Measurements from ENCODE around the gene IL31RA.

Gene IL31RA

DNA sequence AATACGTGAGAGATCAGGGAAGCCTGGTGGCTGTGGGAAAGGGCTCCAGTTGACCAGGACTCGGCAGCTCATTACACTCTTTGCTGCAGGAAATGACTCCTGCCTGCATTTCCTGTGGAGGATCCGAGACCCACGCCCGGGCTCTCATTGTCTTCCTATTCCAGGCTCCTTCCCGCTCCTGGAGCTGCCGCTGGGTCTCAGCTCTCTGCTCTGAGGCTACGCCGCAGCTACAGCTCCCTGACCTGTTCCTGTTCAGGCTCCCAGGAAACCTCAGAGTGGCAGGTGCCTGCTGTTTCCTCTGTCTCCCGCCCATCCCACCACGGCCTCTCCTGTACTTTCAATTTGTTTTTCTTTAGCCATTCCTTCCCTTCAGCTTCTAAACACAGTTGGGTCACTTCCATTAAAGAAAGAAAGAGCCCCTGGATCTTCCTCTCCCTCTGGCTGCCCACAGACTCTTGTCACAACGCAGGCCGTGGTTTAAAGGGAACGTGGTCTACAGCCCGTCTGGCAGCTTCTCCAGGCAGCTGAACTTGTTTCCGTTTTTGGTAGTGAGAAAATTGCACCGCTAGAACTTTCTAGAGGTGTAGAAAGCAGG, 72.1 kb downstream of the IL31RA start:
- Histone ChIP-seq H3K4me3 (ENCODE audit: control insufficient read depth in 1 of 7, extremely low read depth in 1 of 7, insufficient read depth in 4 of 7, low read depth in 2 of 7, low read length in 6 of 7) (peak overlapping the region; percentile 8 to 79 (median 60)), H3K4me1 (ENCODE audit: control extremely low read depth in 1 of 4, control insufficient read depth in 4 of 4, insufficient read depth in 4 of 4, low read length in 3 of 4) (peaks cover 0 to 30% (median 14%) of the 10 kb centered on the region in 4 experiments), H3K27ac (ENCODE audit: insufficient read depth in 1 of 2, low read depth in 1 of 2, low read length in 2 of 2, poor library complexity in 1 of 2, severe bottlenecking in 2 of 2) (no peak overlapping the region), H3K36me3 (ENCODE audit: control insufficient read depth in 4 of 4, insufficient read depth in 4 of 4, low read length in 3 of 4) (no peaks in the 10 kb centered on the region), H3K9me3 (ENCODE audit: control extremely low read depth in 1 of 5, control insufficient read depth in 4 of 5, insufficient read depth in 2 of 5, low read depth in 1 of 5, low read length in 4 of 5) (no peaks in the 10 kb centered on the region), H3K27me3 (replicated peaks in 2 of 5; ENCODE audit: control insufficient read depth in 4 of 5, insufficient read depth in 5 of 5, low read length in 4 of 5) (no peaks in the 10 kb centered on the region)
- DNase-seq = peak; percentile 23 to 81 (median 75)
- WGBS (ENCODE audit: insufficient coverage) = 2% methylated on average over 14 of the region's 17 CpGs
- POLR2A ChIA-PET = no interaction called here
- CTCF ChIA-PET = interaction anchor here (1.1 to 3.2 kb wide), 3 partner anchors 13 to 665 kb away, joined by 3 to 12 read pairs (median 5); no protein-coding TSS in a partner anchor

DNA sequence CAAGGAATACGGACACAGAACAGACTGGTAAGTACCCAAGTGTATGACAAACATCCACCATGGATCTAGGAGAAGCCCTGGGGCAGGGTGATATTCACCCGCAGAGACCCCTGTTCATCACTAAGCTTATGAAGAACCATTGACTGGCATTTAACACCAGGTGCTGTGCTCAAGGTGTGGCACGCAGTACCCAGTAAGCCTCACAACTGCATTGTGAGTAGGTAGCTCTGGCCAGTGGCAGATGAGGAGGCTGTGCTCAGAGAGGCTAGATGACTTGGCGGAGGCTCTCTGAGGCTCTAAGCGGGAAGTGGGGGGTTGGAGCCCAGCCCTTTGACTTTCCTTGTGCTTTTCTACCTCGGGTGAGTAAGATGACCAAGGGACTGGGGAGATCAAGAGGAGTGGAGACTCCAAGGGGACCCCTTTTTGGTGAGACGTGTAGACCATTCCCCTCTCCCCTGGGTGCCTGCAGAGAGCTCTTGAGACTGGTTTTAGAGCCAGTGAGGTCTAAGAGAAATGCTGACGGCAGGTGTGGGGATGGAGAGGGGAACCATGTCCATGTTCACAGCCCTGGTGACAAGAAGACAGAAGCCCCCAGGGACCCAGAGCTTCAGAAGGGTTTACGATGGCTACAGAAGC, 72.8 kb downstream of the IL31RA start:
- WGBS (ENCODE audit: insufficient coverage) = 92% methylated on average over 4 of the region's 9 CpGs
- peak overlapping the region in 2 of 7 experiments; percentile 51 to 79 for H3K4me3 ChIP-seq (ENCODE audit: control insufficient read depth in 1 of 7, extremely low read depth in 1 of 7, insufficient read depth in 4 of 7, low read depth in 2 of 7, low read length in 6 of 7)
- no peaks in the 10 kb centered on the region for H3K9me3 ChIP-seq (ENCODE audit: control extremely low read depth in 1 of 5, control insufficient read depth in 4 of 5, insufficient read depth in 2 of 5, low read depth in 1 of 5, low read length in 4 of 5)
- H3K4me1 ChIP-seq (ENCODE audit: control extremely low read depth in 1 of 4, control insufficient read depth in 4 of 4, insufficient read depth in 4 of 4, low read length in 3 of 4) = peaks cover 0 to 30% (median 14%) of the 10 kb centered on the region in 4 experiments
- no peak for DNase-seq
- H3K27ac ChIP-seq (ENCODE audit: insufficient read depth in 1 of 2, low read depth in 1 of 2, low read length in 2 of 2, poor library complexity in 1 of 2, severe bottlenecking in 2 of 2) = no peak overlapping the region
- H3K36me3 ChIP-seq (ENCODE audit: control insufficient read depth in 4 of 4, insufficient read depth in 4 of 4, low read length in 3 of 4) = no peaks in the 10 kb centered on the region
- ChIA-PET POLR2A (no interaction called here), CTCF (interaction anchor here (0.9 to 3.2 kb wide), 4 partner anchors 10 to 664 kb away, joined by 3 to 12 read pairs (median 4); no protein-coding TSS in a partner anchor)
- no peaks in the 10 kb centered on the region for H3K27me3 ChIP-seq (replicated peaks in 2 of 5; ENCODE audit: control insufficient read depth in 4 of 5, insufficient read depth in 5 of 5, low read length in 4 of 5)

DNA sequence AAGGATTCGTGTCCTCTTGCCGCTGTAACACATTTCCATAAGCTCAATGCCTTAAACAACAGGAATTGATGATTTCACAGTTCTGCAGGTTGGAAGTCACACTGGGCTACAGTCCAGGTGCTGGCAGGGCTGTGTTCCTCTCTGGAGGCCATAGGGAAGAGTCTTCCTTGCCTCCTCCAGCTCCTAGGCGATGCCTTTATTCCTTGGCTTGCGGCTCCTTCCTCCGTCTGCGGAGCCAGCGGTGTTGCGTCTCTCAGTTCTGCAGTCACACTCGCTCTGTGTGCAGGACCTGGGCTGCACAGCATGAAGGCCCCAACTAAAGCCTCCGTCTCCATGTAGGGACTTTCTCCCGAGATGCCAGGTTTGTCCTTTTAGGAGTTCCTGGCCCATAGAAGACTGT, 73.6 kb downstream of the IL31RA start:
- no peak for DNase-seq
- no peaks in the 10 kb centered on the region for H3K36me3 ChIP-seq (ENCODE audit: control insufficient read depth in 4 of 4, insufficient read depth in 4 of 4, low read length in 3 of 4)
- H3K9me3 ChIP-seq (ENCODE audit: control extremely low read depth in 1 of 5, control insufficient read depth in 4 of 5, insufficient read depth in 2 of 5, low read depth in 1 of 5, low read length in 4 of 5) = no peaks in the 10 kb centered on the region
- CTCF ChIA-PET = interaction anchor here (0.9 to 3.2 kb wide), 2 partner anchors 9 to 12 kb away, joined by 3 to 12 read pairs; no protein-coding TSS in a partner anchor
- 78% methylated on average over 10 of the region's 11 CpGs for WGBS (ENCODE audit: insufficient coverage)
- POLR2A ChIA-PET = no interaction called here
- no peaks in the 10 kb centered on the region for H3K27me3 ChIP-seq (replicated peaks in 2 of 5; ENCODE audit: control insufficient read depth in 4 of 5, insufficient read depth in 5 of 5, low read length in 4 of 5)
- no peak overlapping the region for H3K4me3 ChIP-seq (ENCODE audit: control insufficient read depth in 1 of 7, extremely low read depth in 1 of 7, insufficient read depth in 4 of 7, low read depth in 2 of 7, low read length in 6 of 7)
- H3K4me1 ChIP-seq (ENCODE audit: control extremely low read depth in 1 of 4, control insufficient read depth in 4 of 4, insufficient read depth in 4 of 4, low read length in 3 of 4) = peaks cover 0 to 22% (median 12%) of the 10 kb centered on the region in 4 experiments
- no peak overlapping the region for H3K27ac ChIP-seq (ENCODE audit: insufficient read depth in 1 of 2, low read depth in 1 of 2, low read length in 2 of 2, poor library complexity in 1 of 2, severe bottlenecking in 2 of 2)

DNA sequence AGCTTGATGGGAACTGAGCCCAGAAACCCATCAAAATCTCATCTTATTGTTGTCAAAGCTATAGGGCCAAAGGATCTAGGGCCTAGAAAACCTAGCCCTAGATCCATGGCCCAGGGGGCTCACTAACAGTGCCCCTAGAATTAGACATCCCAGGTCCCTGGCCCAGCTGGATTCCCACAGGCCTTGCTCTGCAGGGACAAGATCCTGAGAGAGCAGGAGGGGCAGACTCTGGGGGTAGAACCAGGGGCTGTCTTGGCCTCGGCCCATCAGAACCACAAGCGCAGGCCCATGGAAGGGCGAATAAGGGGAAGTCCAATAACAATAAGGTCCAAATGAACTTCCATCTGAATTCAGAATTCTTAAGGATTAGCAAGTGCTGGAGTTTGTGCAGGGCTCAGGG, 74.0 kb downstream of the IL31RA start:
- WGBS (ENCODE audit: insufficient coverage) = 100% methylated on average over 3 of the region's 3 CpGs
- Histone ChIP-seq H3K27me3 (replicated peaks in 2 of 5; ENCODE audit: control insufficient read depth in 4 of 5, insufficient read depth in 5 of 5, low read length in 4 of 5) (no peaks in the 10 kb centered on the region), H3K36me3 (ENCODE audit: control insufficient read depth in 4 of 4, insufficient read depth in 4 of 4, low read length in 3 of 4) (no peaks in the 10 kb centered on the region), H3K27ac (ENCODE audit: insufficient read depth in 1 of 2, low read depth in 1 of 2, low read length in 2 of 2, poor library complexity in 1 of 2, severe bottlenecking in 2 of 2) (no peak overlapping the region), H3K4me1 (ENCODE audit: control extremely low read depth in 1 of 4, control insufficient read depth in 4 of 4, insufficient read depth in 4 of 4, low read length in 3 of 4) (peaks cover 0 to 18% (median 11%) of the 10 kb centered on the region in 4 experiments), H3K4me3 (ENCODE audit: control insufficient read depth in 1 of 7, extremely low read depth in 1 of 7, insufficient read depth in 4 of 7, low read depth in 2 of 7, low read length in 6 of 7) (no peak overlapping the region), H3K9me3 (ENCODE audit: control extremely low read depth in 1 of 5, control insufficient read depth in 4 of 5, insufficient read depth in 2 of 5, low read depth in 1 of 5, low read length in 4 of 5) (no peaks in the 10 kb centered on the region)
- ChIA-PET POLR2A (no interaction called here), CTCF (interaction anchor here (0.9 to 3.2 kb wide), 2 partner anchors 9 to 11 kb away, joined by 3 to 12 read pairs; no protein-coding TSS in a partner anchor)
- no peak for DNase-seq

- H3K4me3 ChIP-seq (ENCODE audit: control insufficient read depth in 1 of 7, extremely low read depth in 1 of 7, insufficient read depth in 4 of 7, low read depth in 2 of 7, low read length in 6 of 7) = no peak overlapping the region
- H3K27me3 ChIP-seq (replicated peaks in 2 of 5; ENCODE audit: control insufficient read depth in 4 of 5, insufficient read depth in 5 of 5, low read length in 4 of 5) = no peaks in the 10 kb centered on the region
- DNase-seq = no peak
- peaks cover 0 to 18% (median 11%) of the 10 kb centered on the region in 4 experiments for H3K4me1 ChIP-seq (ENCODE audit: control extremely low read depth in 1 of 4, control insufficient read depth in 4 of 4, insufficient read depth in 4 of 4, low read length in 3 of 4)
- 87% methylated on average over 5 of the region's 5 CpGs for WGBS (ENCODE audit: insufficient coverage)
- ChIA-PET CTCF (no interaction called here), POLR2A (no interaction called here)
- no peaks in the 10 kb centered on the region for H3K36me3 ChIP-seq (ENCODE audit: control insufficient read depth in 4 of 4, insufficient read depth in 4 of 4, low read length in 3 of 4)
- no peak overlapping the region for H3K27ac ChIP-seq (ENCODE audit: insufficient read depth in 1 of 2, low read depth in 1 of 2, low read length in 2 of 2, poor library complexity in 1 of 2, severe bottlenecking in 2 of 2)
- H3K9me3 ChIP-seq (ENCODE audit: control extremely low read depth in 1 of 5, control insufficient read depth in 4 of 5, insufficient read depth in 2 of 5, low read depth in 1 of 5, low read length in 4 of 5) = no peaks in the 10 kb centered on the region
Measured at GRCh38 chr5:55925712-55926111, 74.6 kb downstream of the IL31RA start.

- peaks cover 0 to 18% (median 11%) of the 10 kb centered on the region in 4 experiments for H3K4me1 ChIP-seq (ENCODE audit: control extremely low read depth in 1 of 4, control insufficient read depth in 4 of 4, insufficient read depth in 4 of 4, low read length in 3 of 4)
- no peaks in the 10 kb centered on the region for H3K9me3 ChIP-seq (ENCODE audit: control extremely low read depth in 1 of 5, control insufficient read depth in 4 of 5, insufficient read depth in 2 of 5, low read depth in 1 of 5, low read length in 4 of 5)
- DNase-seq = no peak
- CTCF ChIA-PET = interaction anchor here (0.9 kb wide), 1 partner anchor 274 kb away, joined by 3 read pairs; no protein-coding TSS in a partner anchor
- H3K36me3 ChIP-seq (ENCODE audit: control insufficient read depth in 4 of 4, insufficient read depth in 4 of 4, low read length in 3 of 4) = no peaks in the 10 kb centered on the region
- H3K27ac ChIP-seq (ENCODE audit: insufficient read depth in 1 of 2, low read depth in 1 of 2, low read length in 2 of 2, poor library complexity in 1 of 2, severe bottlenecking in 2 of 2) = no peak overlapping the region
- H3K4me3 ChIP-seq (ENCODE audit: control insufficient read depth in 1 of 7, extremely low read depth in 1 of 7, insufficient read depth in 4 of 7, low read depth in 2 of 7, low read length in 6 of 7) = no peak overlapping the region
- no peaks in the 10 kb centered on the region for H3K27me3 ChIP-seq (replicated peaks in 2 of 5; ENCODE audit: control insufficient read depth in 4 of 5, insufficient read depth in 5 of 5, low read length in 4 of 5)
- POLR2A ChIA-PET = no interaction called here
- WGBS (ENCODE audit: insufficient coverage) = 94% methylated on average over 4 of the region's 5 CpGs
Measured at GRCh38 chr5:55926476-55926875, 75.3 kb downstream of the IL31RA start.

Data from common myeloid progenitor, CD34-positive (primary cell).